CD4-positive, alpha-beta T cell treated with Interleukin-21 for 1 hour (primary cell): ENCODE data around the gene RASL11A.
"Not testable (repeated sequence)": the region's sequence is repeated elsewhere in the genome, so short reads cannot be mapped to it uniquely, and the experiment has no call there.

Experiments used
- DNase-seq: peaks from one replicate; pipeline ENCODE4 v3.0.0-alpha.2; 2020

Gene RASL11A, protein sequence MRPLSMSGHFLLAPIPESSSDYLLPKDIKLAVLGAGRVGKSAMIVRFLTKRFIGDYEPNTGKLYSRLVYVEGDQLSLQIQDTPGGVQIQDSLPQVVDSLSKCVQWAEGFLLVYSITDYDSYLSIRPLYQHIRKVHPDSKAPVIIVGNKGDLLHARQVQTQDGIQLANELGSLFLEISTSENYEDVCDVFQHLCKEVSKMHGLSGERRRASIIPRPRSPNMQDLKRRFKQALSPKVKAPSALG

GRCh38 chr13:27270594-27271520 is at the start of gene RASL11A:
RASL11A (plus strand) TSS chr13:27270830; CDS start chr13:27270945, 115 bp downstream.
- peak; percentile 70 for DNase-seq

- DNase-seq = not testable (repeated sequence)
Observed at GRCh38 chr13:27222100-27222499, 48.5 kb upstream of the RASL11A start.

GRCh38 chr13:27226991-27227390 is 43.6 kb upstream of the RASL11A start:
- DNase-seq = no peak

DNA sequence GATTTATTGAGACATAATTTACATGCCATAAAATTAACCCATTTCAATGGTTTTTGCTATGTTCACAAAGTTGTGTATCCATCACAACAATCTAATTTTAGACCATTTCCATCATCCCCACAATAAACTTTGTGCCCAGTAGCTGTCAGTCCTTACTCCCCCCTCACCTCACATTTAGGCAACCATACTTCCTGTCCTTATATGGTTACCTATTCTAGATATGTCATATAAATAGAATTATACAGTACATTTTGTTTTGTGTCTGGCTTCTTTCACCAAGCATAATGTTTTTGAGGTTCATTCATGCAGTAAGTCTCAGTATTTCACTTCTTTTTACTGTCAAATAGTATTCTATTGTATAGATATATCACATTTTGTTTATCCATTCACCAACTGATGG is 42.5 kb upstream of the RASL11A start:
- no peak for DNase-seq

- DNase-seq = no peak
Observed at GRCh38 chr13:27229642-27230041, 41.0 kb upstream of the RASL11A start.

DNA sequence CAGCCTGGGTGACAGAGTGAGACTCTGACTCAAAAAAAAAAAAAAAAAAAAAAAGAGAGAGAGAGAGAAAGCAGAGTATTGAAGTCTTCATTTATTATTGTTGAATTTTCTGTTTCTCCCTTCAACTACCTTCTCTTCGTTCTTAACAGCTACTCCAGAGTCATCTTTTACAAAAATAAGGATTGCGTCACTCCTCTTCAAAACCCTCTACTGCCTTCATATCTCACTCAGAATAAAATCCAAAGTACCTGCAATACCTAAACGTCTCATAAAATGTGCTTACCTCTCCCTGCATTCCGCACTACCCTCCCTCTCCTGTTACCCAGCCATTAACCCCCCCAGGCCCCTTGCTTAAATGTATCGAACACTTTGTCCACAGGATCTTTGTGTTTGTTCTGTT is 36.7 kb upstream of the RASL11A start:
- DNase-seq = no peak

GRCh38 chr13:27236478-27236877 is 34.2 kb upstream of the RASL11A start:
- no peak for DNase-seq

DNA sequence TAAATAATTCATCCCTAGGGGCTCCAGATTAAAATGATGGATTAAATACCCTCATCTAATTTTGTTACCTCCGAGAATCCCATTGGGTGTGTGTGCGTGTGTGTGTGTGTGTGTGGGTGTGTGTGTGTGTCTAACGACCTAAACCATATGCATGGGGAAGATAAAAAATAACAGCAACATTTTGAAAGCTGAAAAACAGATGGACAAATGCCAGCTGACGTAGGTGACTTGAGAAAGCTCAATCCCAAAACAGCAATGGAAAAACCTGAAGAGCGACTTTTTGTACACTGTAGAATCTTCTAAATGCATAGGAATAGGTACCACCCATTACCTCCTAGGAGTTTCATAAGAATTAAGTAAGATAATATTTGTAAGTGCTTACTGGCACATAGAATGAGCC is 27.9 kb upstream of the RASL11A start:
- no peak for DNase-seq

- no peak for DNase-seq
Observed at GRCh38 chr13:27245610-27246009, 25.0 kb upstream of the RASL11A start.

- DNase-seq = no peak
Observed at GRCh38 chr13:27250833-27251165, 19.8 kb upstream of the RASL11A start.

DNA sequence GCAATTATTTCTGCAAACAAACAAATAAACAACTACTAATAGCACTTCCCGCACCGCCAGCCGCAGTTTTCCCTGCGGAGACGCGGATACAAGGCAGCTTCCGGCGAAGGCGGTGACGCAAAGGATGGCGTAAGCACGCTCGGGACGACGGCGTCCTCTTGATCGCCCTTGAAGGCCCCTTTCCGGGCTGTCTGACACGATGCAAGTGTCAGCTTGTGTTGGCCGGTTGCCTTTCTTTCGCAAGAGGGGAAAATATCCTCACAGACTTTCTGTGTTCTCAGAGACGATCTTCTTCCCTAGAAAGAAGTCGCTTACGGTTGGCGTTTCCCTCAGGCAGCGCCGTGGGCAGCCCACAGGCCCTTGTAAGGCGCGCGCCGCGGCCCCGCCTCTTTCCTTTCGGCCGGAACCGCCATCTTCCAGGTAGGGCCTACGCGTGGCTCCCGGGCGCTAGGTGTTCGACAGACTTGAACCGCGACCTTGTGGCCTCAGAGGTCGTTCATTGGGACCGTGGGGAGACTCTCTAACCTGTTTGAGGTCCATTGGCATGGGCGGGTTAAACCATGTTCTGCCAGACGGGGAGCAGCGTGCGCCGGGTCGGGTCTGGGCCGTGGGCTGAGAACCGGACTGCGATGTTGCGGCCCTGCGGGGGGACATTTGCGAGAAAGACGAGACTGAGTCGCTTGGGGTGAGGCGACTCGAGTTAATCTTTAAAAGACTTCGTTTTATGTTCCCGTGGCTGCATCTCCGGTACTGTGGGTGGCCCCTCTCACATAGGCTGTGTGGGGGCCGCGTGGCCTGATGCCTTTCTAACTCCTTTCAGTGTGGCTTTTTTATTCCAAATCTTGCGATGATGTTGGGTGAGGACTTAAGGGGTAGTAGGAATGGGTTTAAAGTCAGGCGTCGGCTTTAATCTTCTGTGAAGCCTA is 19.2 kb upstream of the RASL11A start, which contains the start of gene RPL21:
TSS of gene RPL21 (plus strand) at position 393 of the 926 bp plus-strand sequence. CDS start 2,219 bp downstream, outside the sequence.
- DNase-seq = peak; percentile 92

GRCh38 chr13:27252467-27252866 is 18.2 kb upstream of the RASL11A start:
- no peak for DNase-seq

DNA sequence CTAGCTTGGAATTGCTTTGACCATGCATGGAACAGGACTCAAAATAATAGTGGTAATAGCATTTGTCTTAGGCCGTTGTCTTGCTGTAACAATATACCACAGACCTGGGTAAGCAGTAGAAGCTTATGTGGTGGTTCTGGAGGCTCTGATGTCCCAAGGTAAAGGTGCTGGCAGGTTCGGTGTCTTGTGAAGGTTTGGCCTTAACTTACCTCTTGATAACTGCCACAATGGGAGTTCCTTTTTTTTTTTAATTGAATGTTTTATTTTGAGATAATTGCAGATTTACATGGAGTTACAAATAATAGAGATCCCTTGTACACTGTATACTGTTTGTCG is 13.4 kb upstream of the RASL11A start:
- no peak for DNase-seq

DNA sequence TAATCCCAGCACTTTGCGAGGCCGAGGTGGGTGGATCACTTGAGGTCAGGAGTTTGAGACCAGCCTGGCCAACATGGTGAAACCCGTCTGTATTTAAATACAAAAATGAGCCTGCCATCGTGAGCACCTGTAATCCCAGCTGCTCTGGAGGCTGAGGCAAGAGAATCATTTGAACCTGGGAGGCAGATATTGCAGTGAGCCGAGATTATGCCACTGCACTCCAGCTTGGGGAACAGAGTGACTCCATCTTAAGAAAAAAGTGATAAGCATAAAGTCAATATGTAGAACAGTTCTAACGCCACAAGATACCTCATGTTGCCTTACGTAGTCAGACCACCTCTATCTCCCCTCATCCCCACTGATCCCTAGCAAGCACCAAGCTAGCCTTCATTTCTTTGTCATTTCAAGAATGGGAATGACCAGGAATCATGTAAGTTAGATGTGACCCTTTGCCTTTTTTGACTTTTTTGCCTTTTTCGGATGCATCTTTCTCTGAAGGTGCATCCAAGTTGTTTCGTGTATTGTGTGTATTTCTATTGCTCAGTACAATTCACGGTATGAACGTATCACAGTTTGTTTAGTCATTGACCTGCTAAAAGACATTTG is 12.9 kb upstream of the RASL11A start:
- no peak for DNase-seq

DNA sequence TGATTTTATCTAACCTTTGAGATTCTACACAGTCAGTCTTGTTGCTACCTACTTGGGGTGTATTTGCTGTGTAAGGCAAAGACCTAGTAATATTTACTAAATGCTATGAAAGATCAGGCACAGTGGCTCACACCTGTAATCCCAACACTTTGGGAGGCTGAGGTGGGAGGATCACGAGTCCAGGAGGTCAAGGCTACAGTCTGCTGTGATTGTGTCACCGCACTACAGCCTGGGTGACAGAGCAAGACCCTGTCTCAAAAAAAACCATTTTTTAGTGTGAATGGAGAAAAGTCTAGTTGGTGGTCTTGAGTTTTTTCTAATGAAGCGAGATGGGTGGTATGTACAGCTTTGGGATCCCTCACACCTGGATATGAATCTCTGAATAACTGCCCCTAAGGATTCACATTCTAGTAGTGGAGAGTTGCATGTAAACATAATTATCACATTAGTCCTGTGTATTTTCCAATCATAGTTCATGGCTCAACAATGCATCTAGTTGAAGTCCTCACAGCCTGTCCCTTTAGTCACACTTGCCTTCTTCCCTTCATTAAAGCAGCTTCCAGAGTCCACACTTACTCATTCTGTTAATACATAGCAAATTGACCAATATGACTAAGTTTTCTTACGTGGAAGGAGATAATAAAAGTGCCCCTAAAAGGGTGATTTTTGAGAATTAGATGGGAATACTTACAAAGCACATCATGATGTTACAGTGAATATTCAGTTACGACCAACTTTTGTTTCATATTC is 11.8 kb upstream of the RASL11A start:
- no peak for DNase-seq

DNA sequence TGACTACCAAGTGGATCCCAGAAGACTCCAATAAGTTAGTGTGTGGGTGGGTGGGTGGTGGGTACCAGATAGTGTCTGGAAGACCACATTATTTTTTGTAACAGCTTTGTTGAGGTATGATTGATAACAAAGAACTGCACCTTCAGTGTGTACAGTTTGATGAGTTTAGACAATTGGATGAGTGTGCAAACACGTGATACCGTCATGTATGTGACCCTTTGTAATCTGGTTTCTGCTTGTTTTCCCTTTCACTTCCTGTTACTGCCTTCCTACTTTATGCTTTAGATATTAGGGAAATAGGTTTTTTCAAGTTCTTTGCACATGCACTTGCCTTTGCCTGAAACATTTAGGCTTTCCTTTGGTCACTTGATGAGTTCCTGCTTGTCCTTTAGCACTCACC is 10.8 kb upstream of the RASL11A start:
- DNase-seq = no peak

GRCh38 chr13:27261396-27261795 is 9.2 kb upstream of the RASL11A start:
- no peak for DNase-seq

DNA sequence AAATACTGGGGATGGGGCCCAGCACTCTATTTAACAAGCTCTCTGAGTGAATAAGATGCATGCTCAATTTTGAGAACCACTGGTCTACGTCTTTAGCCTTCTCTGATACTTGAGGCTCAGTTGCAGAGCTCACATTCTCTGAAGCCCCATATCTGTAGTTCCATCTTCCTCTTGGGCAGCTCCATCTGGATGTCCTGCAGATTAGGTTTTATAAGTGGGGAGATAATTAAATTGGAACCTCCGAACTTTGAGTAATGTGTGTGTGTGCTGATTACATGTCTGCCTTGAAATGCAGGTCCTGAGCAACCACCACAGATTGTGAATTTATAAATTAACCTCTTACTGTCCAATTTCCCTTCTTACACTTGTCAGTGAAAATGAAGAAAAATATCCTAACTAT is 7.2 kb upstream of the RASL11A start:
- DNase-seq = no peak

- no peak for DNase-seq
Observed at GRCh38 chr13:27264181-27264580, 6.4 kb upstream of the RASL11A start.

- no peak for DNase-seq
Observed at GRCh38 chr13:27264648-27265047, 6.0 kb upstream of the RASL11A start.

DNA sequence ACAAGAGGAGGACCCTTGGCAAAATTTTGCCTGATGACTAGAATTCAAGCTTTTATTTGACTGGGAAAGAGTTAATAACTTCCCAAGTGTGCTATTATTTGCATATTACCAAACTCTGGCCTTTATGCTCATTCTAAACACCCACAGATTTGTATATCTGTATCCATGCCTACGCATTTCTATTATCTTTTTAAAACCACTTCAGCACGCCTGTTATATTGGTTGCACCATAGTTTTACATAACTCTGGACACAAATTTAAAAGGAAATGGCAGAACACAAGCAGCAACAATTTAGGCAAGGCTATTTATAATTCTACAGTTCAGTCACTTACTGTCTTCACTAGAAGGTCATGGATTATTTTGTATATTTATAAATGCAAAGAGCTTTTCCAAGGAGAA is 3.7 kb upstream of the RASL11A start:
- DNase-seq = no peak

DNA sequence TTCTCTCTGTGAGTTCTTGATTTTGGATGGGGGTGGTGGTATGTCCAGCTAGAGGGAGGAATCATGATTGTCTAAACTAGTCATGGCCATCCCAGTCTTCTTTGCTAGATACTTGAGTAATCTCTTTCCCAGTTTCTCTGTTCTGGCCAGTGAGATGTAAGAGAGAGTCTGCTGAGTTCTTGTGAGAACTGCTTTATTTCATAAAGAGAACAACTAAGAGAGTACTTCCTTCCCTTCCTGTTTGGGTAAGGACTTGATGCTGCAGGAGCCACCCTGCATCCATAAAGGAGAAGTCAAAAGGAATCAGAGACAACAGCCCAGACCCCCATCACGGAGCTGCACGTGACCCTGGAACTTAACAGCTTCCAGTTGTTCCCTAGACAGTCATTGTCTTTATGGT is 3.0 kb upstream of the RASL11A start:
- no peak for DNase-seq
